Endothelial cell of umbilical vein (primary cell): ENCODE data around the gene RNFT2. TPM values are rescaled to one million over a fixed set of nuclear protein-coding genes. Genes with fewer than 3 reads are reported as not detected.

Experiments used
- BruUV-seq: library from RNA; stranded (reverse); fragments of 400-500 nt; replicated peaks from 2 replicates; lab custom pipeline; 2021; lab: Mats Ljungman, UMichigan
- CTCF ChIA-PET: fragments of 300-600, 350-600 bp; sonication (Branson Sonifier 250); formaldehyde crosslinking; loops from one replicate; lab custom pipeline; 2021; ENCODE audit warnings: antibody characterized with exemption, inconsistent platforms; lab: Charles Lee
- POLR2A ChIA-PET: fragments of 300-600, 350-600 bp; sonication (Branson Sonifier 250); formaldehyde crosslinking; loops from one replicate; lab custom pipeline; 2021; ENCODE audit warnings: antibody characterized with exemption, inconsistent platforms; lab: Charles Lee
- DNase-seq: peaks from one replicate; pipeline ENCODE4 v3.0.0-alpha.2; 2011; ENCODE audit warnings: low read depth, low spot score
- FAIRE-seq: peaks from 2 replicates; lab custom pipeline; 2011; peaks lifted over from hg19 to GRCh38; lab: Jason Lieb, UNC
- H2AFZ ChIP-seq: 2 replicates; pipeline ENCODE4 v1.6.0; 2012; ENCODE audit warnings: low read depth, low read length, control low read depth, inconsistent platforms
- H3K27ac ChIP-seq: 2 replicates; pipeline ENCODE4 v1.5.1; 2011; ENCODE audit warnings: low read depth, mild to moderate bottlenecking, control low read depth, low read length, moderate library complexity; ENCODE audit not compliant: insufficient read depth
- H3K27me3 ChIP-seq, 2 experiments: 2 replicates each; pipeline versions ENCODE4 v1.6.0 to v1.6.1; 2011; ENCODE audit warnings: low read length in 2 of 2, mixed read lengths in 1 of 2; ENCODE audit not compliant: control insufficient read depth in 2 of 2, insufficient read depth in 2 of 2
- H3K36me3 ChIP-seq, 2 experiments: 2 replicates in 1 of 2; 3 replicates in 1 of 2; pipeline ENCODE4 v1.5.1; 2011; ENCODE audit warnings: low read length in 2 of 2, mild to moderate bottlenecking in 1 of 2, moderate library complexity in 1 of 2; ENCODE audit not compliant: control insufficient read depth in 2 of 2, insufficient read depth in 2 of 2; ENCODE audit errors: extremely low read depth in 1 of 2
- H3K4me1 ChIP-seq: 3 replicates; pipeline ENCODE4 v1.5.1; 2011; ENCODE audit warnings: mild to moderate bottlenecking, low read length; ENCODE audit not compliant: control insufficient read depth, insufficient read depth; ENCODE audit errors: extremely low read depth
- H3K4me2 ChIP-seq: 2 replicates; pipeline ENCODE4 v1.6.1; 2011; ENCODE audit warnings: low read length, control low read depth, mixed read lengths; ENCODE audit not compliant: insufficient read depth
- H3K4me3 ChIP-seq, 3 experiments: fragments of 200-600 bp in 1 of 3; sonication (generic), shearing (Covaris generic) in 1 of 3; replicated peaks in 1 of 3; 2 replicates each; pipeline ENCODE4 v1.5.1; 2011 to 2016; ENCODE audit warnings: control low read depth in 3 of 3, low read length in 3 of 3, mild to moderate bottlenecking in 2 of 3, inconsistent platforms in 1 of 3, low read depth in 1 of 3, moderate library complexity in 1 of 3; ENCODE audit not compliant: insufficient read depth in 1 of 3
- H3K79me2 ChIP-seq: 2 replicates; pipeline ENCODE4 v1.6.0; 2012; ENCODE audit warnings: low read length, inconsistent platforms; ENCODE audit not compliant: control insufficient read depth, insufficient read depth
- H3K9ac ChIP-seq: replicated peaks from 2 replicates; pipeline ENCODE3; 2011; ENCODE audit warnings: low read length, control low read depth; ENCODE audit not compliant: insufficient read depth; ENCODE audit errors: extremely low read depth
- H3K9me1 ChIP-seq: replicated peaks from 3 replicates; pipeline ENCODE4 v1.6.0; 2011; ENCODE audit warnings: mild to moderate bottlenecking, low read length; ENCODE audit not compliant: control insufficient read depth, insufficient read depth; ENCODE audit errors: extremely low read depth
- H3K9me3 ChIP-seq: replicated peaks from 2 replicates; pipeline ENCODE4 v1.5.1; 2012; ENCODE audit warnings: low read length, inconsistent platforms; ENCODE audit not compliant: control insufficient read depth, insufficient read depth
- H4K20me1 ChIP-seq: replicated peaks from 2 replicates; pipeline ENCODE3; 2011; ENCODE audit warnings: mild to moderate bottlenecking, low read length; ENCODE audit not compliant: control insufficient read depth, insufficient read depth; ENCODE audit errors: extremely low read depth
- CTCF ChIP-seq, 2 donors: IDR thresholded peaks; 1 replicate in 1 of 2; 2 replicates in 1 of 2; pipeline ENCODE4 v1.5.1; 2011; ENCODE audit warnings: low read length in 2 of 2, mild to moderate bottlenecking in 2 of 2, moderate library complexity in 2 of 2, control low read depth in 1 of 2, inconsistent platforms in 1 of 2, low read depth in 1 of 2; ENCODE audit not compliant: insufficient read depth in 1 of 2; ENCODE audit errors: extremely low read depth in 1 of 2
- EZH2 ChIP-seq: IDR thresholded peaks from 2 replicates; pipeline ENCODE4 v1.6.1; 2012; ENCODE audit warnings: borderline replicate concordance, low read depth, mild to moderate bottlenecking, moderate library complexity, low read length, inconsistent platforms; ENCODE audit not compliant: severe bottlenecking
- FOS ChIP-seq: IDR thresholded peaks from 2 replicates; pipeline ENCODE4 v1.6.1; 2011; ENCODE audit warnings: mild to moderate bottlenecking, low read length, moderate library complexity, borderline replicate concordance; ENCODE audit not compliant: insufficient read depth
- GATA2 ChIP-seq: IDR thresholded peaks from 2 replicates; pipeline ENCODE4 v1.7.0; 2011; ENCODE audit warnings: low read depth, mild to moderate bottlenecking, moderate library complexity, mixed read lengths, low read length; ENCODE audit not compliant: insufficient read length, insufficient read depth
- JUN ChIP-seq: IDR thresholded peaks from 2 replicates; pipeline ENCODE4 v1.6.1; 2011; ENCODE audit warnings: borderline replicate concordance, low read depth; ENCODE audit not compliant: insufficient read length, insufficient read depth
- MAX ChIP-seq: IDR thresholded peaks from 2 replicates; pipeline ENCODE4 v1.6.1; 2011; ENCODE audit not compliant: insufficient read depth, insufficient read length
- MYC ChIP-seq: IDR thresholded peaks from one replicate; pipeline ENCODE4 v1.6.1; 2011; ENCODE audit warnings: mild to moderate bottlenecking, low read depth, low read length
- POLR2A ChIP-seq: IDR thresholded peaks from 2 replicates; pipeline ENCODE4 v1.6.1; 2012; ENCODE audit warnings: low read depth, mild to moderate bottlenecking, control low read depth, low read length
- POLR2AphosphoS5 ChIP-seq: IDR thresholded peaks from 2 replicates; pipeline ENCODE4 v1.6.1; 2012; ENCODE audit warnings: low read depth, mild to moderate bottlenecking, control low read depth, low read length, moderate library complexity; ENCODE audit not compliant: insufficient read depth
- dilution Hi-C: fragments of 300-500 bp; cut with MboI; formaldehyde crosslinking; loops from one replicate; pipeline ENCODE4 v1.15.0; 2019; ENCODE audit warnings: low sequenced_read_pairs; ENCODE audit not compliant: extremely low pct_ligation_motif_present
- intact Hi-C: fragments of 100-400 bp; cut with micrococcal nuclease; formaldehyde crosslinking; loops from one replicate; pipeline ENCODE4 v1.10.0; 2022
- polyA plus RNA-seq, 4 experiments: library from polyadenylated mRNA; depleted of rRNA in 3 of 4; stranded (reverse) in 3 of 4; unstranded in 1 of 4; fragments of >200 nt; gene quantifications; 2 replicates each; pipeline versions ENCODE4 v1.2.1 to v1.2.3, GENCODE V29; 2011 to 2012; ENCODE audit warnings: missing spikeins in 1 of 4
- total RNA-seq: library from RNA; stranded (reverse); gene quantifications from 2 replicates; pipeline ENCODE4 v1.2.3, GENCODE V29; 2021

Gene RNFT2
- total and polyA plus RNA-seq, 2 donors (not counting 3 experiments of a cell fraction or from before 2014, with no cell fraction given), result 1.4 to 6.6 TPM

- no peaks in the 10 kb centered on the region for H3K36me3 ChIP-seq
- no peaks in the 10 kb centered on the region for H4K20me1 ChIP-seq
- peaks cover 24 to 26% of the 10 kb centered on the region in 2 experiments for H3K27me3 ChIP-seq
- ChIA-PET POLR2A (no interaction called here), CTCF (interaction anchor here (0.9 to 1.8 kb wide), 4 partner anchors 8 to 775 kb away, joined by 3 to 8 read pairs (median 5); no protein-coding TSS in a partner anchor)
- TF ChIP-seq CTCF (IDR thresholded peaks at IDR 0.05; ENCODE audit: extremely low read depth in 1 of 2, insufficient read depth in 1 of 2, low read depth in 1 of 2, low read length in 2 of 2) (no peak), FOS (no peak), POLR2AphosphoS5 (no peak), JUN (no peak), EZH2 (no peak), MYC (no peak), MAX (no peak), GATA2 (no peak), POLR2A (no peak)
- H3K27ac ChIP-seq, result no peak overlapping the region
- H3K9ac ChIP-seq, result no peak overlapping the region
- no peaks in the 10 kb centered on the region for H3K4me1 ChIP-seq
- FAIRE-seq, result no peak
- H3K4me2 ChIP-seq, result no peak overlapping the region
- dilution Hi-C loops, result no loop called here
- H3K9me3 ChIP-seq, result no peaks in the 10 kb centered on the region
- intact Hi-C loops, result no loop called here
- H3K4me3 ChIP-seq, result no peak overlapping the region
- no peaks in the 10 kb centered on the region for H3K9me1 ChIP-seq
- DNase-seq, result no peak
- H2AFZ ChIP-seq, result no peak overlapping the region
- BruUV-seq, result no TSS peak
- H3K79me2 ChIP-seq, result no peaks in the 10 kb centered on the region
These were observed 45.5 kb upstream of the RNFT2 start for GRCh38 chr12:116692605-116693004.
